HG03196 (cell line): ENCODE measurements around the gene OR7G1.
A peak's percentile ranks its signal among the peaks of the same experiment; 100 is the strongest.

ENCODE experiments used
- ATAC-seq: cut with Tn5 transposase; IDR thresholded peaks from one replicate; pipeline ENCODE4 v1.9.1; 2021; ENCODE audit not compliant: unreplicated experiment

OR7G1 gene

DNA sequence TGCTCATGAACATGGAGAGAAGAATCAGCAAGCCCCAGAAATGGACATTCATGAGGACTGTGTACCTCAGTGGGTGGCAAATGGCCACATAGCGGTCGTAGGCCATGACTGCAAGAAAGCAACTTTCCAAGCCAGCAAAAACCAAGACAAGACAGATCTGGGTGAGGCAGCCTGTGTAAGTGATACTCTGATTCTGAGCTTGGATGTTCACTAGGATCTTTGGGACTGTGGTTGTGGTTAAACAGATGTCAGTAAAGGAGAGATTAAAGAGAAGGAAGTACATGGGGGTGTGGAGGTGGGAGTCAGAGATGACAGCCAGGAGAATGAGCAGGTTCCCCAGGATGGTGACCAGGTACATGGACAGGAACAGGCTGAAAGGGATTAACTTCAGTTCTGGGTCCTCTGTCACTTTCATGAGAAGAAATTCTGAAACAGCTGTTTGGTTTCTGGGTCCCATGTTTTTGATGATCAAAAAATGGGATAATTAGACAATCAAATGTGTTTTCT, at the start of gene OR7G1:
Gene OR7G1, minus strand, starts transcription at position 457 of the 507 bp plus-strand sequence. Its CDS starts 0 bp downstream, at position 457.
- no peak for ATAC-seq

DNA sequence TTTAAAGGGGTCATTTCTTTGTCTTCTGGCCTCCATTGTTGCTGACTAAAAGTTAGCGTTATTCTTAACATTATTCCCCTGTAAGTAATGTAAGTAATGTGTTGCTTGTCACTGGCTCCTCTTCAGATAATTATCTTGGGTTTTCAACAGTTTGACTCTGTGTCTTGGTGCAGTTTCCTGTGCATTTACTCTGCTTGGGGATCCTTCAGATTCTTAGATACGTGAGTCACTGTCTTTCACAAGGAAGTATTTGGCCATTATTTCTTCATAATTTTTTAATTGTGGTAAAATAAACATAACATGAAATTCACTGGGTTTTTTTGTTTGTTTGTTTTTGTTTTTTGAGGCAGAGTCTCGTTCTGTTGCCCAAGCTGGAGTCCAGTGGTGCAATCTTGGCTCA, 49.7 kb upstream of the OR7G1 start:
- ATAC-seq = no peak

GRCh38 chr19:9161427-9161826, 45.9 kb upstream of the OR7G1 start:
- ATAC-seq = no peak

- ATAC-seq = no peak
These were observed 44.3 kb upstream of the OR7G1 start for GRCh38 chr19:9159891-9160290.

GRCh38 chr19:9156304-9156703, 40.7 kb upstream of the OR7G1 start:
- ATAC-seq = no peak

DNA sequence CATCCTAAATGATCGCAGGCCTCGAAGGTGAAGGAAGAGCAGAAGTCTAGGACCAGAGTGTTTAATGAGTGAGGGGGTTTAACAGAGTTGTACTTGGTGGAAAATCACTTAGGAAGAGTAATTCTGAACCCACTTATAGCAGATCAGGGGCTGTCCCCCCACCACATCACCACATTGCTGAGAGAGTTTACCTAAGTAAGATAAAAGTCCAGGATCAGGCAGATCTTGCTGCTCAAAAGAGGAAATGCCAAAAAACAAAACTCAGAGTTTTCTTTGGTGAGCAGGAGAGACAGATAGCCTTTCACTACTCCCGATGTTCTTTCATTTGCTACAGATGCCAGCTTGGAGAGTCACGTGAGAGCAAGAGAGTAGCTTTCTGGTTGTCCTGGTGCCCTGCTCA, 40.0 kb upstream of the OR7G1 start:
- ATAC-seq = no peak

GRCh38 chr19:9151367-9151766, 35.8 kb upstream of the OR7G1 start:
- no peak for ATAC-seq

DNA sequence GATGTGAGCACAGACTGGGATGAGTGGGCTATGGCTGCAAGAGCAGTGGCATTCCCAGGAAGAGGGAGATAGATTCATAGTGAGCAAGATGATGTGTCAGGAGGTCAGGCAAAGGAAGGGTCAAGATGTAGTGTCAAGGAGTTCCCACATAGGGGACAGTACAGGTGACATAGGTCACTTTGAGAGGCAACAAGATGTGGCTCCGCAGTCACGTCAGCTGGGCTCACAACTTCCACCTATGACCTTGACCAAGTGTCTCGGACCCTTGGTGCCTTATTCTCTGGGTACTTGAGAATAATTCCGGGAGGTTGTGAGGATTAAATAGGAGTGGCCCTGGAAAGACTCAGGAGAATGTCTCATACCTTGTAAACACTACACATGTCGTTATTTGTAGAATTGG, 35.1 kb upstream of the OR7G1 start:
- ATAC-seq = no peak

DNA sequence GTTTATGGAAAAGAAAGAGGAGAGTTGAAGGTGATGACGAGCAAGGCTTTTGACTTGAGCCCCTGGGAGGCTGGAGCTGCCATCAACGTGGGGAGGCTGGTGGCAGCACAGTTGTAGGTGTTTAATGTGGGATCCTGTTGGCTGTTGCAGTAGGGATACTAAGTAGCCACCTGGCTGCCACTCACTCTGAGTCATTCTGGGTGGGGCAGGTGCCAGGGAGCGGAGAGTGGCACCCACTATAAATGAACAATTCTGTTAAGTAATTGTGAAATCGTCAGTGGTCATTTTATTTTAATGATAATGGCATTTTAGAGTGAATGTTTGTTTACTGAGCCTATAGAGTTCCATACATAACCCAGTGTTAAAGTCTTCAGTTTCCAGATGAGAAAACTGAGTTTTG, 34.4 kb upstream of the OR7G1 start:
- ATAC-seq = no peak

DNA sequence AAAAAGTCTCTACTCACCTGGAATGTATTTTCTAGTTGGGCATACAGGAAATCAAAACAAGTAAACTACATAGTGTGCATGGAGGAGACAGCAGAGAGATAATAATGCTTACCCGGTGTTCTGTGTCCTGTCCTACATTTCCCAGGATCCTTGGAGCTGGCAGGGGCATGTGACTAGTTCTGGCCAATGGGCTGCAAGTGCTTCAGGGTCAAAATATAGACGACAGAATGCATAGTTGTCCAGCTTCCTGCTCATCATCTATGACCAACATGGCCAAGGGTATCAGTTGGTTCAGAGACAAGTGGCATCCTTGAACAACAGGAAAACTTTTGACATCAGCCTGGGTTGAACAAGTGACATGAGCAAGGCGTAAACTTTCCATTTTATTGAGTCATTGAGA, 33.1 kb upstream of the OR7G1 start:
- ATAC-seq = no peak

- ATAC-seq = no peak
These were observed 31.3 kb upstream of the OR7G1 start for GRCh38 chr19:9146882-9147281.

DNA sequence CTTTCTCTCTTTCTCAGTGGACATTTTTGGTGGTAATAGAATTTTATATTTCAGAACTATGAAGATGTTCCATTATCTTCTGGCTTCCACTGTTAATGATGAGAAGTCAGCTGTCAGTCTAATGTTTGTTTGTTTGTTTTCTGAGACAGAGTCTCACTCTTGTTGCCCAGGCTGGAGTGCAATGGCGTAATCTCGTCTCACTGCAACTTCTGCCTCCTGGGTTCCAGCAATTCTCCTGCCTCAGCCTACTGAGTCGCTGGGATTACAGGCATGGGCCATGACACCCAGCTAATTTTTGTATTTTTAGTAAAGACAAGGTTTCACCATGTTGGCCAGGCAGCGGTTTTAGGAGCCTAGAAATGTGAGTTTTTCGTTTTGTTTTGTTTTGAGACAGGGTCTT, 29.4 kb upstream of the OR7G1 start:
- ATAC-seq = no peak

GRCh38 chr19:9140159-9140874, 24.8 kb upstream of the OR7G1 start, which contains the start of gene ZNF317:
TSS of gene ZNF317 (plus strand) at chr19:9140397. CDS start at chr19:9156017, 15,620 bp downstream.
- peak; percentile 97 for ATAC-seq

DNA sequence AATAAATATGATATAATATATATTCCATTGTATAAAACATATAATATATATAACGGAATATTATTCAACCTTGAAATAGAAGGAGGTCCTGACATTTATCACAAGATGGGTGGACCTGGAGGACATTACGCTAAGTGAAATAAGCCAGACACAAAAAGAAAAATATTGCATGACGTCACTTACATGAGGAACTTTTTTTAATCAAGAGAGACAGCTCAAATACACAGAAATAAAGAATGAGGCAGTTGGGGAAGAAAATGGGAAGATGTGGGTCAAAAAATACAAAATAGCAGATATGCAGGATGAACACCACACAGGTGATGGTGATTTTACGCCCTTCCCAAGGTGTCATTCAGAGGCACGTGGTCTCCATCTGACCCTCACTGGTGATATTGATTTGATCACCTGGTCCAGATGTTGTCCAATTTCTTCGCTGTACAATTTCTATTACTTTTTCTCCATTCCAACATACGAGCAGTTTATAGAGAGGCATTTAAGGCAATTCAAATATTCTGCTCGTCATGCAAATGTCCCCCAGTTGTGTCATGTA, 24.1 kb upstream of the OR7G1 start:
- peak; percentile 15 for ATAC-seq

- ATAC-seq = no peak
These were observed 16.9 kb upstream of the OR7G1 start for GRCh38 chr19:9132422-9132821.

DNA sequence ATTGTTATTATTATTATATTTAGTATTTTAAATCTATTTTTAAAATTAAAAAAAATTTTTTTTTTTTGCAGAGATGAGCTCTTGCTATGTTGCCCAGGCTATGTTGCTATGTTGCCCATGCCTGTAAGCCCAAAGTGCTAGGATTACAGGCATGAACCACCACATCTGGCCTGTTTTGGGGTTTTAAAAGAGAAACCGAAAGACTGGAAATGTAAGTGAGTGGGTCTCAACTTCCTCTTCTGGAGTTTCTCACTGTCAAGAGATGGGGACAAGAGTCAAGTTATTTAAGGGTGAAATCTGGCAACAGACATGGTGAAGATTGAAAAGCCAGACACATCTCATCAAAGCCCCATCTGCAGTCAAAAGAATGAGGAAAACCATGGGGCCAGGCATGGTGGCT, 15.4 kb upstream of the OR7G1 start:
- ATAC-seq = no peak

DNA sequence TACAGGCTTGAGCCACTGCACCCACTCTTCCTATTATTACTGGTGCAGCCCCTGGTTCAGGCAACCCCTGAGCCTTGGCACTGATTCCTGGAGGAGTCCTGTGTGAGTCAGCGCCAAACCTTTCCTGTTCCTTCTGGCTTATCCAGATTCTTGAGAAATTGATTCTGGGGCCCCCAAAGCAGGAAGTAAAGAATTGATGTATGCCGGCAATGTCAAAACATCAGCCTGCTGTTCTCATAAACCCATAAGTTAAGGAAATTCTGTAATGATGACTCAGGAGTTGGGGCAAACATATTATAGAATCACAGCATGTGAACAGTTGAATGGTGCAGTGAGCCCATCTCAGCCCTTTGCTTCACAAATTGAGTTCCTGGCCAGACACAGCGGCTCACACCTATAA, 12.6 kb upstream of the OR7G1 start:
- ATAC-seq = no peak

DNA sequence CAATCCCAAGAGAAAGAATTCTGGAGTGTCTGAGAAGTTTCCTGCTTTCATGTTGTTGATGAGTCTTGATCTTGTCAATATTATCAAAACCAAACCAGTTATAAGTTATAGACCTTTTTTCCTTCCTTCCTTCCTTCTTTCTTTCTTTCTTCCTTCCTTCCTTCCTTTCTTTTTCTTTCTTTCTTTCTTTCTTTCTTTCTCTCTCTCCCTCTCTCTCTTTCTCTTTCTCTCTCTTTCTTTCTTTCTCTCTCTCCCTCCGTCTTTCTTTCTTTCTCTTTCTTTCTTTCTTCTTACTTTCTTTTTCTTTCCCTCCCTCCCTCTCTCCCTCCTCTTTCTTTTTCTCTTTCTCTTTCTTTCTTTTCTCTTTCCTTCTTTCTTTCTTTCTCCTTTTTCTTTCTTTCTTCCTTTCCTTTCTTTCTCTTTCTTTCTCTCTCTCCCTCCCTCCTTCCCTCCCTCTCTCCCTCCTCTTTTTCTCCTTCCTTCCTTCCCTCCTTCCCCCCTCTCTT, 11.4 kb upstream of the OR7G1 start, which contains the start of gene OR7G3:
Gene OR7G3, minus strand, starts transcription at position 51 of the 506 bp plus-strand sequence. Its CDS starts 0 bp downstream, at position 51.
- no peak for ATAC-seq

DNA sequence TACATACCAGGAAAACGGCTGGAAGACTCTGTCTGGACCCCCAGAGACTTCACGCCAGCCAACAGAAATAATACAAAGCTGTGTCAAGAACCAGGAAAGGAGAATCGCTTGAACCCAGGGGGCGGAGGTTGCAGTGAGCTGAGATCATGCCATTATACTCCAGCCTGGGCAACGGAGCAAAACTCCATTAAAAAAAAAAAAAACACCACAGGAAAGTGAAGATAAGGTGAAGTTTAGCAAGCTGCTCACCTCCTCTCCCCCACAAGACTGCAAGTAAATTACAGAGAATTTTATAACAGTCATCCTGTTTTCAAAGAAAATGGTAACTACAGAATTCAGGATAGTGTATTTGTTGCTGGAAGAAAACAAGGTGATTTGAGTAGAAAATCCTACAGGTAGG, 984 bp upstream of the OR7G1 start:
- ATAC-seq = no peak

DNA sequence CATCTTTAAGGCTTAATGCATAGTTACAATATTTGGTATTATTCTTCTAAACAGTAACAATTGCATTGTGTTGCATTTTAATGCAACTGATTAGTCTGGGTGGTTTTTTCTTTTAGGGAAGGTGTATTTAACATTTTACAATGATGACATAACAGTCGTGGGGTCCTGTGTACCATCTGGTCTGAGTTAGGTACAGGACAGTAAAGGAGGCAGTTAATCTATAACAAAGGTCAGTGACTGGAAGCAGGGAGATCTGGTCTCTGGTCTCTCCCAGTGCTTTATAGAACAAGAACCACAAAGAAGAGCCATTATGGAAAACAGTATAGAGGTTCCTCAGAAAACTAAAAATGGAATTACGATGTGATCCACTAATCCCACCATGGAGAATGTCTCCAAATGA, 5.6 kb downstream of the OR7G1 start:
- no peak for ATAC-seq

GRCh38 chr19:9107375-9107774, 8.2 kb downstream of the OR7G1 start, which contains the start of gene OR7G2:
TSS of gene OR7G2 (minus strand) at chr19:9107475. CDS start at chr19:9103243, 4,232 bp downstream.
- no peak for ATAC-seq

GRCh38 chr19:9086761-9087160, 28.8 kb downstream of the OR7G1 start, which contains the start of gene OR1M1:
TSS of gene OR1M1 (plus strand) at chr19:9087061. CDS start at chr19:9093245, 6,184 bp downstream.
- no peak for ATAC-seq
